K562 (cell line): Measurements from ENCODE around the gene PNMT. TPM values are rescaled to one million over a fixed set of nuclear protein-coding genes. Genes with fewer than 3 reads are reported as not detected.
A peak's percentile ranks its signal among the peaks of the same experiment; 100 is the strongest.

ENCODE experiments used
- BCOR ChIP-seq: fragments of 450-650 bp; IDR thresholded peaks from 2 replicates; pipeline ENCODE4 v1.6.1; 2016
- HDAC8 ChIP-seq: fragments of 450-650 bp; IDR thresholded peaks from 2 replicates; pipeline ENCODE4 v1.6.1; 2016; ENCODE audit warnings: mild to moderate bottlenecking, missing genetic modification characterization, moderate library complexity, missing compliant biosample characterization
- HMG20A ChIP-seq: fragments of 450-650 bp; formaldehyde crosslinking; conservative IDR thresholded peaks from 2 replicates; pipeline ENCODE4 v1.4.0; 2020; ENCODE audit warnings: mild to moderate bottlenecking, mixed read lengths
- JUN ChIP-seq, 2 experiments: sonication (generic) in 1 of 2; formaldehyde crosslinking in 1 of 2; IDR thresholded peaks; 2 replicates each; pipeline versions ENCODE4 v1.6.1 to v1.8.0; 2012 to 2022; ENCODE audit warnings: borderline replicate concordance in 2 of 2, mild to moderate bottlenecking in 2 of 2, improper control_type of control experiment in 1 of 2, low read depth in 1 of 2, low read length in 1 of 2, missing genetic modification reagents in 1 of 2
- KDM5B ChIP-seq: fragments of 200-600 bp; sonication (generic); IDR thresholded peaks from 2 replicates; pipeline ENCODE4 v1.6.1; 2012; ENCODE audit warnings: low read depth, mild to moderate bottlenecking, moderate library complexity, low read length, control low read depth, inconsistent platforms; ENCODE audit not compliant: insufficient replicate concordance
- MCM5 ChIP-seq: fragments of 450-650 bp; IDR thresholded peaks from 2 replicates; pipeline ENCODE4 v1.6.1; 2016; ENCODE audit warnings: low read depth
- PCBP1 ChIP-seq: fragments of 200-400 bp; formaldehyde crosslinking; IDR thresholded peaks from 2 replicates; pipeline ENCODE4 v1.6.1; 2018; ENCODE audit warnings: mild to moderate bottlenecking, low read depth, low read length; ENCODE audit not compliant: poor library complexity, severe bottlenecking
- POLR3A ChIP-seq: IDR thresholded peaks from 2 replicates; pipeline ENCODE4 v1.6.1; 2011; ENCODE audit warnings: borderline replicate concordance, mild to moderate bottlenecking, moderate library complexity; ENCODE audit not compliant: insufficient read length, insufficient read depth; ENCODE audit errors: extremely low read depth
- RB1 ChIP-seq: fragments of 450-650 bp; IDR thresholded peaks from 2 replicates; pipeline ENCODE4 v1.6.1; 2017; ENCODE audit warnings: low read depth, mild to moderate bottlenecking
- SMARCE1 ChIP-seq: fragments of 450-650 bp; IDR thresholded peaks from 2 replicates; pipeline ENCODE4 v1.7.1; 2016; ENCODE audit warnings: mild to moderate bottlenecking
- TAF9B ChIP-seq: fragments of 450-650 bp; IDR thresholded peaks from 2 replicates; pipeline ENCODE4 v1.6.1; 2018; ENCODE audit warnings: mild to moderate bottlenecking; ENCODE audit not compliant: partially characterized antibody
- XRCC5 ChIP-seq: fragments of 200-400 bp; formaldehyde crosslinking; IDR thresholded peaks from 2 replicates; pipeline ENCODE4 v1.6.1; 2017; ENCODE audit warnings: low read depth, mild to moderate bottlenecking, low read length
- ZNF282 ChIP-seq: sonication (generic); formaldehyde crosslinking; IDR thresholded peaks from 2 replicates; pipeline ENCODE4 v1.8.1; 2023; ENCODE audit warnings: missing genetic modification reagents
- polyA plus RNA-seq, 8 experiments: library from polyadenylated mRNA; depleted of rRNA in 4 of 8; stranded (reverse) in 5 of 8; unstranded in 3 of 8; fragments of >200 nt; fragmentation: Nextera tagmentation in 2 of 8; fragmentation: Illumina TruSeq in 1 of 8; extraction: Ambion mirVana in 2 of 8; extraction: Trizol in 1 of 8; gene quantifications; 2 replicates each; pipeline versions ENCODE4 v1.2.1 to v1.2.3, GENCODE V29; 2011 to 2014; ENCODE audit warnings: inconsistent platforms in 1 of 8, missing spikeins in 1 of 8
- total RNA-seq, 7 experiments: library from RNA; depleted of rRNA in 6 of 7; stranded (reverse); fragments of >200 nt in 6 of 7; fragmentation: Illumina TruSeq in 2 of 7; extraction: Trizol in 2 of 7; gene quantifications; 2 replicates each; pipeline versions ENCODE4 v1.2.1 to v1.2.3, GENCODE V29; 2011 to 2021; ENCODE audit warnings: low replicate concordance in 1 of 7
- TF ChIP-seq, protein P1 (sequence below): fragments of 450-650 bp; IDR thresholded peaks from one replicate; pipeline ENCODE4 v1.6.1; 2018; ENCODE audit warnings: mild to moderate bottlenecking, moderate library complexity; ENCODE audit not compliant: partially characterized antibody
- TF ChIP-seq, protein P2 (sequence below): fragments of 250-450 bp; sonication (Bioruptor Pico); IDR thresholded peaks from 2 replicates; pipeline ENCODE4 v1.4.0; 2020; ENCODE audit warnings: mild to moderate bottlenecking, moderate library complexity, borderline replicate concordance
- TF ChIP-seq, protein P3 (sequence below): fragments of 450-650 bp; IDR thresholded peaks from 2 replicates; pipeline ENCODE4 v1.6.1; 2017; ENCODE audit warnings: antibody characterized with exemption, mild to moderate bottlenecking
- TF ChIP-seq, protein P4 (sequence below): fragments of 450-650 bp; formaldehyde crosslinking; IDR thresholded peaks from 2 replicates; pipeline ENCODE4 v1.4.0; 2020; ENCODE audit warnings: mild to moderate bottlenecking, mixed read lengths

The PNMT gene
- total and polyA plus RNA-seq, 9 of the 15 experiments (the other 6 are each of a cell fraction or from before 2014, with no cell fraction given): 0.55 to 18.1 (median 5.8) TPM

DNA sequence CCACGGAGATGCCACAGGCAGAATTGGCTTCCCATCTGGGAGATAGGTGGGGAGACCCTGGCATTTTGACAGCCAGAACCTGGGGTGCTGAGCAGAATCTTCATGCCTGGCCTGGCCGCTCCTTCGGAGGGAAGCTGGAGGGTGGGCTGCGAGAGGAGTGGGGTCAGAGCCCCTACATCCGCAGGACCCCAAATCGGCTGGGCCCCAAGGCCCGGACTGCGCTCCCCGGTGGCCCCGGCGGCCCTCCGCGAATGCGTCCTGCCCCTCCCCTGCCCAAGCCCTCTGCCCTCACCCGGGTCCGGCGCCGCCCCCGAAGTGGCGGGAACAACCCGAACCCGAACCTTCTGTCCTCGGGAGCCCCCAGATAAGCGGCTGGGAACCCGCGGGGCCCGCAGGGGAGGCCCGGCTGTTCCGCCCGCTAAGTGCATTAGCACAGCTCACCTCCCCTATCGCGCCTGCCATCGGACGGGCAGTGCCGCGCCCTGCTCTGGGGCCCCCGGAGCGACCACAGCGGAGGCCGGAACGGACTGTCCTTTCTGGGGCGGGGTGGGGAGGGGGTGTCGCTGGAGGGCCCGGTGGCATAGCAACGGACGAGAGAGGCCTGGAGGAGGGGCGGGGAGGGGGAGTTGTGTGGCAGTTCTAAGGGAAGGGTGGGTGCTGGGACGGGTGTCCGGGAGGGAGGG lies 850 bp upstream of the PNMT start (continued):
- TF ChIP-seq ZNF282 (CRISPR knock-in tag) (no peak), PCBP1 (peak; percentile 86), KDM5B (peak; percentile 17), POLR3A (no peak), XRCC5 (no peak), JUN (IDR thresholded peaks at IDR 0.05; ENCODE audit: borderline replicate concordance, low read depth, low read length) (no peak), JUN (CRISPR knock-in tag; IDR thresholded peaks at IDR 0.05; ENCODE audit: borderline replicate concordance) (no peak), RB1 (peak; percentile 56; the same call in 1 of the 2 replicates), HDAC8 (no peak), TAF9B (no peak), BCOR (peak; percentile 35; the same call in 1 of the 2 replicates), HMG20A (CRISPR knock-in tag) (no peak), SMARCE1 (peak; percentile 39; the same call in 1 of the 2 replicates), MCM5 (no peak)
- TF ChIP-seq, protein P1, sequence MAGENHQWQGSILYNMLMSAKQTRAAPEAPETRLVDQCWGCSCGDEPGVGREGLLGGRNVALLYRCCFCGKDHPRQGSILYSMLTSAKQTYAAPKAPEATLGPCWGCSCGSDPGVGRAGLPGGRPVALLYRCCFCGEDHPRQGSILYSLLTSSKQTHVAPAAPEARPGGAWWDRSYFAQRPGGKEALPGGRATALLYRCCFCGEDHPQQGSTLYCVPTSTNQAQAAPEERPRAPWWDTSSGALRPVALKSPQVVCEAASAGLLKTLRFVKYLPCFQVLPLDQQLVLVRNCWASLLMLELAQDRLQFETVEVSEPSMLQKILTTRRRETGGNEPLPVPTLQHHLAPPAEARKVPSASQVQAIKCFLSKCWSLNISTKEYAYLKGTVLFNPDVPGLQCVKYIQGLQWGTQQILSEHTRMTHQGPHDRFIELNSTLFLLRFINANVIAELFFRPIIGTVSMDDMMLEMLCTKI: no peak
- TF ChIP-seq, protein P2, sequence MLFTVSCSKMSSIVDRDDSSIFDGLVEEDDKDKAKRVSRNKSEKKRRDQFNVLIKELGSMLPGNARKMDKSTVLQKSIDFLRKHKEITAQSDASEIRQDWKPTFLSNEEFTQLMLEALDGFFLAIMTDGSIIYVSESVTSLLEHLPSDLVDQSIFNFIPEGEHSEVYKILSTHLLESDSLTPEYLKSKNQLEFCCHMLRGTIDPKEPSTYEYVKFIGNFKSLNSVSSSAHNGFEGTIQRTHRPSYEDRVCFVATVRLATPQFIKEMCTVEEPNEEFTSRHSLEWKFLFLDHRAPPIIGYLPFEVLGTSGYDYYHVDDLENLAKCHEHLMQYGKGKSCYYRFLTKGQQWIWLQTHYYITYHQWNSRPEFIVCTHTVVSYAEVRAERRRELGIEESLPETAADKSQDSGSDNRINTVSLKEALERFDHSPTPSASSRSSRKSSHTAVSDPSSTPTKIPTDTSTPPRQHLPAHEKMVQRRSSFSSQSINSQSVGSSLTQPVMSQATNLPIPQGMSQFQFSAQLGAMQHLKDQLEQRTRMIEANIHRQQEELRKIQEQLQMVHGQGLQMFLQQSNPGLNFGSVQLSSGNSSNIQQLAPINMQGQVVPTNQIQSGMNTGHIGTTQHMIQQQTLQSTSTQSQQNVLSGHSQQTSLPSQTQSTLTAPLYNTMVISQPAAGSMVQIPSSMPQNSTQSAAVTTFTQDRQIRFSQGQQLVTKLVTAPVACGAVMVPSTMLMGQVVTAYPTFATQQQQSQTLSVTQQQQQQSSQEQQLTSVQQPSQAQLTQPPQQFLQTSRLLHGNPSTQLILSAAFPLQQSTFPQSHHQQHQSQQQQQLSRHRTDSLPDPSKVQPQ (CRISPR knock-in tag): no peak
- TF ChIP-seq, protein P3, sequence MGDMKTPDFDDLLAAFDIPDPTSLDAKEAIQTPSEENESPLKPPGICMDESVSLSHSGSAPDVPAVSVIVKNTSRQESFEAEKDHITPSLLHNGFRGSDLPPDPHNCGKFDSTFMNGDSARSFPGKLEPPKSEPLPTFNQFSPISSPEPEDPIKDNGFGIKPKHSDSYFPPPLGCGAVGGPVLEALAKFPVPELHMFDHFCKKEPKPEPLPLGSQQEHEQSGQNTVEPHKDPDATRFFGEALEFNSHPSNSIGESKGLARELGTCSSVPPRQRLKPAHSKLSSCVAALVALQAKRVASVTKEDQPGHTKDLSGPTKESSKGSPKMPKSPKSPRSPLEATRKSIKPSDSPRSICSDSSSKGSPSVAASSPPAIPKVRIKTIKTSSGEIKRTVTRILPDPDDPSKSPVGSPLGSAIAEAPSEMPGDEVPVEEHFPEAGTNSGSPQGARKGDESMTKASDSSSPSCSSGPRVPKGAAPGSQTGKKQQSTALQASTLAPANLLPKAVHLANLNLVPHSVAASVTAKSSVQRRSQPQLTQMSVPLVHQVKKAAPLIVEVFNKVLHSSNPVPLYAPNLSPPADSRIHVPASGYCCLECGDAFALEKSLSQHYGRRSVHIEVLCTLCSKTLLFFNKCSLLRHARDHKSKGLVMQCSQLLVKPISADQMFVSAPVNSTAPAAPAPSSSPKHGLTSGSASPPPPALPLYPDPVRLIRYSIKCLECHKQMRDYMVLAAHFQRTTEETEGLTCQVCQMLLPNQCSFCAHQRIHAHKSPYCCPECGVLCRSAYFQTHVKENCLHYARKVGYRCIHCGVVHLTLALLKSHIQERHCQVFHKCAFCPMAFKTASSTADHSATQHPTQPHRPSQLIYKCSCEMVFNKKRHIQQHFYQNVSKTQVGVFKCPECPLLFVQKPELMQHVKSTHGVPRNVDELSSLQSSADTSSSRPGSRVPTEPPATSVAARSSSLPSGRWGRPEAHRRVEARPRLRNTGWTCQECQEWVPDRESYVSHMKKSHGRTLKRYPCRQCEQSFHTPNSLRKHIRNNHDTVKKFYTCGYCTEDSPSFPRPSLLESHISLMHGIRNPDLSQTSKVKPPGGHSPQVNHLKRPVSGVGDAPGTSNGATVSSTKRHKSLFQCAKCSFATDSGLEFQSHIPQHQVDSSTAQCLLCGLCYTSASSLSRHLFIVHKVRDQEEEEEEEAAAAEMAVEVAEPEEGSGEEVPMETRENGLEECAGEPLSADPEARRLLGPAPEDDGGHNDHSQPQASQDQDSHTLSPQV: peak; percentile 55
- TF ChIP-seq, protein P4, sequence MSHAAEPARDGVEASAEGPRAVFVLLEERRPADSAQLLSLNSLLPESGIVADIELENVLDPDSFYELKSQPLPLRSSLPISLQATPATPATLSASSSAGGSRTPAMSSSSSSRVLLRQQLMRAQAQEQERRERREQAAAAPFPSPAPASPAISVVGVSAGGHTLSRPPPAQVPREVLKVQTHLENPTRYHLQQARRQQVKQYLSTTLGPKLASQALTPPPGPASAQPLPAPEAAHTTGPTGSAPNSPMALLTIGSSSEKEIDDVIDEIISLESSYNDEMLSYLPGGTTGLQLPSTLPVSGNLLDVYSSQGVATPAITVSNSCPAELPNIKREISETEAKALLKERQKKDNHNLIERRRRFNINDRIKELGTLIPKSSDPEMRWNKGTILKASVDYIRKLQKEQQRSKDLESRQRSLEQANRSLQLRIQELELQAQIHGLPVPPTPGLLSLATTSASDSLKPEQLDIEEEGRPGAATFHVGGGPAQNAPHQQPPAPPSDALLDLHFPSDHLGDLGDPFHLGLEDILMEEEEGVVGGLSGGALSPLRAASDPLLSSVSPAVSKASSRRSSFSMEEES (CRISPR knock-in tag): no peak
